Tibial nerve (tissue), 3 donors: ENCODE measurements around the gene BRPF3.

Experiments
- EP300 ChIP-seq, 2 donors: sonication (generic); formaldehyde crosslinking; IDR thresholded peaks; one replicate each; pipeline ENCODE4 v1.6.1; 2017; ENCODE audit warnings: antibody characterized with exemption in 2 of 2, mild to moderate bottlenecking in 1 of 2
- POLR2A ChIP-seq, 2 donors: fragments of 450-650 bp; IDR thresholded peaks; one replicate each; pipeline ENCODE4 v1.6.1; 2017; ENCODE audit warnings: antibody characterized with exemption in 2 of 2, mild to moderate bottlenecking in 2 of 2, moderate library complexity in 2 of 2

- TF ChIP-seq POLR2A (IDR thresholded peaks at IDR 0.05) (no peak), EP300 (IDR thresholded peaks at IDR 0.05) (no peak)
Observed at GRCh38 chr6:36180126-36180525, 16.4 kb upstream of the BRPF3 start.
